Activated CD4-positive, alpha-beta T cell treated with anti-CD3 and anti-CD28 coated beads, Interleukin-2, amount 50 U/mL, for 1 hour (primary cell): Measurements from ENCODE around the gene BCDIN3D.
A peak's percentile ranks its signal among the peaks of the same experiment; 100 is the strongest.
"Not testable (repeated sequence)": the region's sequence is repeated elsewhere in the genome, so short reads cannot be mapped to it uniquely, and the experiment has no call there.

Experiments used
- DNase-seq: peaks from one replicate; pipeline ENCODE4 v3.0.0-alpha.2; 2020

BCDIN3D gene

DNA sequence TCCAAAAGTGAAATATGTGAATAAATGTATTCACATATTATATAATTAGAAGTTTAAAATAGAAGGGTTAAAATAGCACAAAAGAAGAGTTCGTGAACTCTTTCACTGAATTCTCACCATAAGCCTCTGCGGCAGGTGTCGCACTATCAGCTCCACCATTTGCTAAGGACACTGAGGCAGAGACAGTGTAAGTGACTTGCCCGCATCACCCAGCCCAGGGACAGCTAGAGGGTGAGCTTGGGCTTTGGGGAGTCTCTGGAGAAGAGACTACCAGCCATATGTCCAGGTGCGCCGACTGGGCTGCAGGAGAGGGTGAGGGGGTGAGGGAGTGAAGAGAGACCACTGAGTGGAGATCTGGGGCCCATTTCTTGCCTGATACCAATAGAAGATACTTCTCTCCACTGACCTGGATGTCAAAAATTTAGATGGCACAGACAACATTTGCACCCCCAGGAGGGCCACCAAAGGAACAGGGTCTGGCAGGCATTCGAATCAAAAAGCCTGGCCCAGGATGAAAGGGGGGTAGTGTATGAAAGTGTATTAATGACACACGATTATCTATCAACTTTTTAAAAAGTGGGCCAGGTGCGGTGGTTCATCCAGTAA, 32.3 kb upstream of the BCDIN3D start:
- DNase-seq = no peak

- DNase-seq = no peak
These were observed 31.4 kb upstream of the BCDIN3D start for GRCh38 chr12:49874142-49874897.

DNA sequence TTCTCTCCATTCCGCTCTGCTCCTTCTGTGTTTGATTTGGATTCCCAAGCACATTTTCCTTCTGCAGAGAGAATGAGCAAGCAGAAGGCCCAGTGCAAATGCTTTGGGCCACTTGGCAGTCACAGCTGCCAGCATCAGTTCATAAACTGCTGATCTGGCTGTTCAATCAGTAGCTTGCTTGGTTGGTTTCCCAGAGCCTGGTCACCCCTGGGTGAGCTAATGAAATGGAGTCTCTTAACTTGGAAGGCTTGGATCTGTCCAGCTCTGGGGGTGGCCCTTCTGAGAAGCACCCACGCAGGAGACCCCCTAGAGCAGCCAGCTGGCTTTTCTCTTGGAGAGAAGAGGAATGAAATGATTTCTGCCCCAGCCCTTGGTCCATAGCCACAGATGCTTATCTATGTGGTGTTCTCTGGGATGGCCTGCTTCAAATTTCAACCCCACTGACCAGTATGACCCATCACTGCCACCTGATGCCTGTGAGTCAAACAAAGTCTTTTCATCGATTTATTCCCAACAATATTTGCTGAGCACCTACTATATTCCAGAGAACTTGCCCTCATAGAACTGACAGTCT, 30.5 kb upstream of the BCDIN3D start:
- no peak for DNase-seq

GRCh38 chr12:49872781-49873181, 29.9 kb upstream of the BCDIN3D start:
- DNase-seq = no peak

DNA sequence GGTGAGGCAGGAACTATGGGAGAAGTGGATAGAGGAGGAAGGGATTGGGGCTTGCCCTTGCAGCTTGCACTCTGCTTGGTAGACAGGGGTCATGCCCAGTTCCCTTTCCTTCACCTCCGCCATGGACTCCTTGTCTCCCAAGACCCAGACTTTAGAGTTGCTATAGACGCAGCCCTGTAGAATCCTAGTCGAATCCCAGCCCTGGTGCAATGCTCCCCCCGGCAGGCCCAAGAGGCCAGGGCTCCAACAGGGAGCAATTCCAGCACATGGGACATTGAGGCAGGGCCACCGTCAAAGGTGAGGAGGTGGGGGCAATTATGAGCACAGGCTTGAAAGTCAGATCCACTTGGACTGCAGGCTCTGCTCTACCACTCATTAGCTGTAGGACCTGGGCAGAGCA, 29.5 kb upstream of the BCDIN3D start:
- no peak for DNase-seq

DNA sequence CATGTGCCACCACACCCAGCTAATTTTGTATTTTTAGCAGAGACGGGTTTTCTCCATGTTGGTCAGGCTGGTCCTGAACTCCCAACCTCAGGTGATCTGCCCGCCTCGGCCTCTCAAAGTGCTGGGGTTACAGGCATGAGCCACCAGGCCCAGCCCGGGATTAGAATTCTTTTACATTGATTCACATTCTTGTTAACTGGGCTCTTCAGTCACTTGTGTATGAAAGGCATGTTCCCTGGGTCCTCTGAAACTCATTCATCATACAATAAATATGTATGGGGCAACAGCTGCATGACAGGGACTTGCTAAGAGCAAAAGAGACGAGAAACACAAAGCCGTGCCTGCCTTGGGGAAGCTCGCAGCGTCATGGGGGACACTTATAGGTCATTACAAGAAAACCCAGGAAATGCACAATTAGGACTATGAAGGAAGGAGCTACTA, 28.9 kb upstream of the BCDIN3D start:
- not testable (repeated sequence) for DNase-seq

DNA sequence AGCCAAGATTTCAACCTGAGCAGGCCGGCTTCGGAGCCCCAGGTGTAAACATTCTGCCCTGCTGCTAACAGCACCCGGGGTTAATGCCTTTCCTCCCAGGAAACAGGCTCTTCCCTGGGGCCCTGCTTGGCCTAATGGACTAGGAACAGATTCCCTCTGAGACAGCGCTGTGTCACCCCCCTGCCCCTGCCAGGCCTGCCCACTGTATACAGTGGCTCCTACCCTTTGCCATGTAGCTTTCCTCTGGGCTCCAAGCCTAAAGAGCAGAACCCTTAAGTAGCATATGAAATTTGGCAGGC, 28.3 kb upstream of the BCDIN3D start:
- no peak for DNase-seq

DNA sequence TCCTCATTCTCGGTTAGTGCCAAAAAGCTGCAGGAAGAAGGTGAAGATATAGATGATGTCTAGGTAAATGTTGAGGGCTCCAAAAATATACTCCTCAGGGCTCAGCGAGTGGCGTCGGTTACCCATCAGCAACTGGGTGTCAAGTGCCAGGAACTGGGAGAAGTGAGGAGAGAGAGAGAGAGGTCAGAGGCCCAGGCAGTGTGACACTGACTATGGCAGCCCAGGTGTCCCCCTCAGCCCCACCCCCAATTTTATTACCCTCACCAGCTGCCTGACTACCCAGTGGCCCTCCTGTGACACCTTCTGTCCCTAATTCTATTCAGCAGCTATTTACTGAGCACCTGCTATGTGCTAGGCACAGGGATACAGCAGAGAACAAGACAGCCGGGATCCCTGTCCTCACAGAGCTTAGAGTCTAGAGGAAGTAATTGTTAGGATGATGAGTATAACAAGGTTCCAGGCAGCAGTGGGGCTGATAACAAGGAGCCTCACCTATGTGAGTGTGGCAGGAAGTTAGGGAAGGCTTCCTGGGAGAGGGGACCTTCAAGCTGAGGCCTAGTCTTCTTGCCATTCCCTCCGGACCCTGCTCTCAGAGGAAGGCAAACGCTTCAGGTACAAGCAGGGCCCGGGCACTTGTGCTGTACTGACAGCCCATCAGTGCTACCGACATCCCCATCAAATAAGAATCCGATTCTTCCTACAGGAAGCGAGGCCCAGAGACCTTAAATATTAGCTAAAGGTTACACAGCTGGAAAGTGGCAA, 27.8 kb upstream of the BCDIN3D start:
- no peak for DNase-seq

GRCh38 chr12:49869816-49870500, 27.1 kb upstream of the BCDIN3D start:
- no peak for DNase-seq

- no peak for DNase-seq
These were observed 26.3 kb upstream of the BCDIN3D start for GRCh38 chr12:49868952-49869815.

DNA sequence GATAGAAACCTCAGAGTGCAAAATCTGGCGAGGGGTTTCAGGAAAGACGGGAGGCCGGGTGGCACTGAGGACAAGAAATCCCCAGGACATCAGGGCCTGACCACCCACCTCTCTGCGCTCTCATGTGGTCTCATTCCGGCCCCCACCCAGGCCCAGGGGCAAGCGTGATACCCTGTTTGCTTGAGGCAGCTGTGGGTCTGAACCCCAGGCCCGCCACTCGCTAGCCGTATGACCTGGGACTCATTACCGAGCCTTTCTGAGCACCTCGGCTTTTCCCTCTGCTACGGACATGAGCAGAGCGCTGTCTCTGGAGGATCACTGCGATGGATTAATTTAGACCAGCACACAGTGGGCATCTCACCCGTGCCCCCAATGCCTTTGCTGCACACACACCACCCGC, 25.5 kb upstream of the BCDIN3D start:
- no peak for DNase-seq

GRCh38 chr12:49867570-49868341, 24.9 kb upstream of the BCDIN3D start:
- no peak for DNase-seq

DNA sequence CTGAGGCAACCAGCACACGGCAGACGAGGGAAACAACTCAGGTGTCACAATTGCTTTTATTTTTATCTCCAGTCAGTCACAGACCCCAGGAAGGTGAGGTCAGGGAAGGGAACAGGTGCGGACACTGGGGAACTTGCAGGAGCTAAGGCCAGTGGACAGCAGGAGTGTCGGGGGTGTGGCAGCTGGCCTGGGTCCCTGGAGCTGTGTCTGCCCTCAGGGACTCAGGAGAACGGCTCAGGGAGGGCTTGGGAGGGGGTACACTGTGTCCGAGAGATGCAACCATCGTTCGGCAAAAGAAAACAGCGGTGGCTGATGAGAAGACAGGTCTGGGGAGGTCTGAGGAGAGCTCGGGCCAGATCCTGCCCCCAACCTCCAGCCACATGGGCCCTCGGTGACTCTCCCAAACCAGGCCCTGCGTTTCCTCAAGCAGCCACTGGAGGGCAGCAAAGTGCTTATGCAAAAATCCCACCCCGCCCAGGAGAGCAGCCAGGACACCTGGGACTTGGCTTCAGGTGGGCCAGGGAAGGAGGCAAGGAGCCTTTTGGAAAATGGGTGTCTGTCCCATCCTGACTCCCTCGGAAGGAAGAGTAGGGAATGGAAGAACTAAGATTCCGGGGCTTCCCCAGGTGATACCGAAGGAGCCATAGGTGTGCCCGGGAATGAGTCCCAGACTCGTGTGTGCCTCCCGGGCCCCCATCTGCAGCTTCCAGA, 24.1 kb upstream of the BCDIN3D start:
- DNase-seq = peak; percentile 69

GRCh38 chr12:49865782-49866135, 22.9 kb upstream of the BCDIN3D start:
- no peak for DNase-seq

- DNase-seq = no peak
These were observed 22.3 kb upstream of the BCDIN3D start for GRCh38 chr12:49865109-49865781.

GRCh38 chr12:49864798-49865090, 21.8 kb upstream of the BCDIN3D start:
- DNase-seq = no peak

GRCh38 chr12:49863946-49864797, 21.3 kb upstream of the BCDIN3D start:
- DNase-seq = no peak

- not testable (repeated sequence) for DNase-seq
These were observed 18.0 kb upstream of the BCDIN3D start for GRCh38 chr12:49860921-49861320.

DNA sequence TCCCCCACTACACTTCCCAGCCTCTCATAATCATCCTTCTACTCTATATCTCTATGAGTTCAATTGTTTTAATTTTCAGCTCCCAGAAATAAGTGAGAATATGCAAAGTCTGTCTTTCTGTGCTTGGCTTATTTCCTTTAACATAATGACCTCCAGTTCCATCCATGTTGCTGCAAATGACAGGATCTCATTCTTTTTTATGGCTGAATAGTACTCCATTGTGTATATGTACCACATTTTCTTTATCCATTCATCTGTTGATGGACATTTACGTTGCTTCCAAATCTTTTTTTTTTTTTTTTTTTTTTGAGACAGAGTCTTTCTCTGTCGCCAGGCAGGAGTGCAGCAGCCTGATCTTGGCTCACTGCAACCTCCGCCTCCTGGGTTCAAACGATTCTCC, 13.0 kb upstream of the BCDIN3D start:
- not testable (repeated sequence) for DNase-seq
